Activated CD4-positive, alpha-beta memory T cell treated with anti-CD3 and anti-CD28 coated beads for 36 hours (primary cell): ENCODE measurements around the gene HINT3. TPM values are rescaled to one million over a fixed set of nuclear protein-coding genes. Genes with fewer than 3 reads are reported as not detected.
"Not testable (repeated sequence)": the region's sequence is repeated elsewhere in the genome, so short reads cannot be mapped to it uniquely, and the experiment has no call there.

Source experiments
- CTCF ChIA-PET: fragments of 350-600 bp; sonication (Branson Sonifier 250); formaldehyde crosslinking; loops from one replicate; lab custom pipeline; 2021; ENCODE audit warnings: antibody characterized with exemption, inconsistent platforms; lab: Charles Lee
- POLR2A ChIA-PET: fragments of 350-600 bp; sonication (Branson Sonifier 250); formaldehyde crosslinking; loops from one replicate; lab custom pipeline; 2021; ENCODE audit warnings: antibody characterized with exemption; lab: Charles Lee
- DNase-seq: peaks from one replicate; pipeline ENCODE4 v3.0.0-alpha.2; 2020
- H3K27ac Mint-ChIP-seq: one replicate; pipeline ENCODE4 v1.8.0; 2021; ENCODE audit warnings: mixed read lengths
- H3K27me3 Mint-ChIP-seq: one replicate; pipeline ENCODE4 v1.8.0; 2021; ENCODE audit warnings: mixed read lengths
- H3K36me3 Mint-ChIP-seq: one replicate; pipeline ENCODE4 v1.8.0; 2021; ENCODE audit warnings: mixed read lengths
- H3K4me1 Mint-ChIP-seq: one replicate; pipeline ENCODE4 v1.8.0; 2021; ENCODE audit warnings: low read depth, mixed read lengths
- H3K4me3 Mint-ChIP-seq: one replicate; pipeline ENCODE4 v1.8.0; 2021; ENCODE audit warnings: mild to moderate bottlenecking, mixed read lengths
- H3K9me3 Mint-ChIP-seq: one replicate; pipeline ENCODE4 v1.8.0; 2021; ENCODE audit warnings: mixed read lengths
- intact Hi-C: fragments of 100-400 bp; cut with micrococcal nuclease; formaldehyde crosslinking; loops from one replicate; pipeline ENCODE4 v1.15.1; 2023
- total RNA-seq, 2 experiments: library from RNA; stranded (reverse); gene quantifications; one replicate each; pipeline ENCODE4 v1.2.3, GENCODE V29; 2021

HINT3 gene
- total RNA-seq, 2 experiments from 2014 or later = 9.6 to 9.8 TPM

GRCh38 chr6:126007800-126008199 is 51.2 kb downstream of the HINT3 start:
- CTCF ChIA-PET = no interaction called here

GRCh38 chr6:126010040-126010439 is 53.5 kb downstream of the HINT3 start:
- DNase-seq = no peak
- ChIA-PET CTCF (interaction anchor here (0.9 kb wide), 1 partner anchor 24 kb away, joined by 3 read pairs; the partner anchor contains the start of gene TRMT11), POLR2A (no interaction called here)
- intact Hi-C loops = no loop called here
- Mint-ChIP-seq H3K36me3 (peaks cover 32% of the 10 kb centered on the region), H3K4me1 (no peaks in the 10 kb centered on the region), H3K27ac (no peak overlapping the region), H3K4me3 (no peak overlapping the region), H3K27me3 (no peaks in the 10 kb centered on the region), H3K9me3 (no peaks in the 10 kb centered on the region)

More at GRCh38 chr6:126007800-126008199, 51.2 kb downstream of the HINT3 start:
- no peak for DNase-seq
- Mint-ChIP-seq H3K4me3 (no peak overlapping the region), H3K4me1 (peaks cover 3% of the 10 kb centered on the region), H3K9me3 (no peaks in the 10 kb centered on the region), H3K36me3 (peaks cover 39% of the 10 kb centered on the region), H3K27ac (no peak overlapping the region), H3K27me3 (no peaks in the 10 kb centered on the region)
- intact Hi-C loops = no loop called here
- POLR2A ChIA-PET = no interaction called here

- CTCF ChIA-PET = no interaction called here
- H3K4me1 Mint-ChIP-seq = no peaks in the 10 kb centered on the region
- peaks cover 43% of the 10 kb centered on the region for H3K36me3 Mint-ChIP-seq
- DNase-seq = no peak
- POLR2A ChIA-PET = no interaction called here
- H3K27ac Mint-ChIP-seq = no peak overlapping the region
- H3K27me3 Mint-ChIP-seq = no peaks in the 10 kb centered on the region
- intact Hi-C loops = no loop called here
- H3K4me3 Mint-ChIP-seq = no peak overlapping the region
- no peaks in the 10 kb centered on the region for H3K9me3 Mint-ChIP-seq
Measured at GRCh38 chr6:126015863-126016262, 59.3 kb downstream of the HINT3 start.

GRCh38 chr6:126016591-126016990 is 60.0 kb downstream of the HINT3 start:
- no peaks in the 10 kb centered on the region for H3K9me3 Mint-ChIP-seq
- CTCF ChIA-PET = no interaction called here
- H3K4me3 Mint-ChIP-seq = no peak overlapping the region
- DNase-seq = no peak
- POLR2A ChIA-PET = no interaction called here
- no peaks in the 10 kb centered on the region for H3K4me1 Mint-ChIP-seq
- intact Hi-C loops = no loop called here
- H3K36me3 Mint-ChIP-seq = peaks cover 46% of the 10 kb centered on the region
- H3K27me3 Mint-ChIP-seq = no peaks in the 10 kb centered on the region
- no peak overlapping the region for H3K27ac Mint-ChIP-seq

- Mint-ChIP-seq H3K27ac (no peak overlapping the region), H3K36me3 (peaks cover 44% of the 10 kb centered on the region), H3K4me1 (no peaks in the 10 kb centered on the region), H3K4me3 (no peak overlapping the region), H3K9me3 (no peaks in the 10 kb centered on the region), H3K27me3 (no peaks in the 10 kb centered on the region)
- CTCF ChIA-PET = interaction anchor here (0.6 kb wide), 1 partner anchor 12 kb away, joined by 3 read pairs; no protein-coding TSS in a partner anchor
- intact Hi-C loops = no loop called here
- no peak for DNase-seq
- POLR2A ChIA-PET = no interaction called here
Measured at GRCh38 chr6:126017668-126018067, 61.1 kb downstream of the HINT3 start.

GRCh38 chr6:126020305-126021050 is 63.9 kb downstream of the HINT3 start:
- Mint-ChIP-seq H3K4me1 (no peaks in the 10 kb centered on the region), H3K27ac (no peak overlapping the region), H3K27me3 (no peaks in the 10 kb centered on the region), H3K36me3 (peaks cover 43% of the 10 kb centered on the region), H3K4me3 (no peak overlapping the region), H3K9me3 (no peaks in the 10 kb centered on the region)
- DNase-seq = no peak
- ChIA-PET CTCF (no interaction called here), POLR2A (interaction anchor here (0.6 kb wide), 1 partner anchor 164 kb away, joined by 3 read pairs; no protein-coding TSS in a partner anchor)
- intact Hi-C loops = no loop called here

- DNase-seq, POLR2A ChIA-PET, H3K9me3 Mint-ChIP-seq, H3K27me3 Mint-ChIP-seq, H3K4me1 Mint-ChIP-seq, intact Hi-C loops, H3K4me3 Mint-ChIP-seq, H3K27ac Mint-ChIP-seq: not testable (repeated sequence)
- CTCF ChIA-PET = interaction anchor here (1.0 kb wide), 1 partner anchor 27 kb away, joined by 4 read pairs; no protein-coding TSS in a partner anchor
- H3K36me3 Mint-ChIP-seq = peaks cover 44% of the 10 kb centered on the region
Measured at GRCh38 chr6:126023474-126023873, 66.9 kb downstream of the HINT3 start.

GRCh38 chr6:126026001-126026400 is 69.4 kb downstream of the HINT3 start:
- H3K36me3 Mint-ChIP-seq = peaks cover 31% of the 10 kb centered on the region
- no peaks in the 10 kb centered on the region for H3K27me3 Mint-ChIP-seq
- DNase-seq = no peak
- ChIA-PET POLR2A (no interaction called here), CTCF (no interaction called here)
- intact Hi-C loops = no loop called here
- no peaks in the 10 kb centered on the region for H3K4me1 Mint-ChIP-seq
- no peak overlapping the region for H3K4me3 Mint-ChIP-seq
- H3K27ac Mint-ChIP-seq = no peak overlapping the region
- H3K9me3 Mint-ChIP-seq = no peaks in the 10 kb centered on the region

GRCh38 chr6:126027601-126028000 is 71.0 kb downstream of the HINT3 start:
- no peak overlapping the region for H3K4me3 Mint-ChIP-seq
- ChIA-PET CTCF (no interaction called here), POLR2A (no interaction called here)
- DNase-seq = no peak
- H3K9me3 Mint-ChIP-seq = no peaks in the 10 kb centered on the region
- peaks cover 23% of the 10 kb centered on the region for H3K36me3 Mint-ChIP-seq
- H3K4me1 Mint-ChIP-seq = no peaks in the 10 kb centered on the region
- no peaks in the 10 kb centered on the region for H3K27me3 Mint-ChIP-seq
- H3K27ac Mint-ChIP-seq = no peak overlapping the region
- intact Hi-C loops = no loop called here

Other genes with a start within 250 kb of the HINT3 start
- gene HEY2, start 207.1 kb upstream of the HINT3 start, total RNA-seq = not detected
- gene NCOA7, start 165.8 kb upstream of the HINT3 start, total RNA-seq = 10 to 100 TPM; 42.3 to 43.4 TPM
- gene TRMT11, start 29.8 kb downstream of the HINT3 start, total RNA-seq = 10 to 100 TPM; 42.8 to 46.9 TPM